SK-N-SH (cell line): ENCODE measurements around the gene CHST11. TPM values are rescaled to one million over a fixed set of nuclear protein-coding genes. Genes with fewer than 3 reads are reported as not detected.

Source experiments
- CTCF ChIA-PET: fragments of 300-600, 350-600 bp; formaldehyde crosslinking; extraction: SDS; loops from one replicate; lab custom pipeline; 2021; lab: Yijun Ruan, JAX
- POLR2A ChIA-PET: fragments of 350-600 bp; sonication (Branson Sonifier 250); formaldehyde crosslinking; extraction: SDS; loops from one replicate; lab custom pipeline; 2020; ENCODE audit warnings: antibody characterized with exemption, inconsistent platforms; lab: Yijun Ruan, JAX
- DNase-seq: peaks from one replicate; pipeline ENCODE4 v3.0.0; 2012
- H2AFZ ChIP-seq: fragments of 200-600 bp; sonication (generic); 2 replicates; pipeline ENCODE4 v1.8.1; 2016; ENCODE audit warnings: antibody characterized with exemption, mild to moderate bottlenecking, low read depth
- H3F3A ChIP-seq: fragments of 200-600 bp; sonication (generic); replicated peaks from 2 replicates; pipeline ENCODE3; 2016; ENCODE audit warnings: antibody characterized with exemption, mild to moderate bottlenecking; ENCODE audit not compliant: insufficient read depth
- H3K27ac ChIP-seq, 2 experiments: fragments of 200-500 bp in 1 of 2; fragments of 200-600 bp in 1 of 2; sonication (Bioruptor generic) in 1 of 2; sonication (generic), shearing (Covaris generic) in 1 of 2; 2 replicates each; pipeline versions ENCODE4 v1.5.1 to v1.6.1; 2014 to 2016; ENCODE audit warnings: low read depth in 2 of 2, inconsistent platforms in 1 of 2, low read length in 1 of 2, mild to moderate bottlenecking in 1 of 2, mixed read lengths in 1 of 2
- H3K27me3 ChIP-seq: fragments of 200-600 bp; sonication (generic), shearing (Covaris generic); 2 replicates; pipeline ENCODE4 v1.6.1; 2016; ENCODE audit warnings: mixed run types; ENCODE audit not compliant: insufficient read depth
- H3K36me3 ChIP-seq, 2 experiments: fragments of 200-500 bp in 1 of 2; fragments of 200-600 bp in 1 of 2; sonication (Bioruptor generic) in 1 of 2; sonication (generic) in 1 of 2; replicated peaks in 1 of 2; 2 replicates each; pipeline versions ENCODE3 to v1.5.1; 2014 to 2016; ENCODE audit warnings: low read length in 1 of 2, mild to moderate bottlenecking in 1 of 2; ENCODE audit not compliant: insufficient read depth in 2 of 2, control insufficient read depth in 1 of 2
- H3K4me1 ChIP-seq, 2 experiments: fragments of 200-500 bp in 1 of 2; fragments of 200-600 bp in 1 of 2; sonication (Bioruptor generic) in 1 of 2; sonication (generic), shearing (Covaris generic) in 1 of 2; 2 replicates each; pipeline versions ENCODE4 v1.5.1 to v1.6.1; 2014 to 2016; ENCODE audit warnings: low read depth in 1 of 2, low read length in 1 of 2, mixed run types in 1 of 2; ENCODE audit not compliant: insufficient read depth in 2 of 2, control insufficient read depth in 1 of 2
- H3K4me2 ChIP-seq: fragments of 200-600 bp; sonication (generic), shearing (Covaris generic); 2 replicates; pipeline ENCODE4 v1.6.1; 2017; ENCODE audit warnings: mixed run types
- H3K4me3 ChIP-seq, 2 experiments: fragments of 200-500 bp in 1 of 2; fragments of 200-600 bp in 1 of 2; sonication (Bioruptor generic) in 1 of 2; sonication (generic), shearing (Covaris generic) in 1 of 2; 2 replicates each; pipeline versions ENCODE4 v1.5.1 to v1.8.1; 2014 to 2016; ENCODE audit warnings: low read depth in 2 of 2, inconsistent platforms in 1 of 2, low read length in 1 of 2, mild to moderate bottlenecking in 1 of 2, mixed read lengths in 1 of 2, moderate library complexity in 1 of 2
- H3K79me2 ChIP-seq: fragments of 200-600 bp; sonication (generic); 2 replicates; pipeline ENCODE4 v1.8.1; 2017; ENCODE audit warnings: mild to moderate bottlenecking; ENCODE audit not compliant: insufficient read depth
- H3K9ac ChIP-seq: fragments of 200-600 bp; sonication (generic); 2 replicates; pipeline ENCODE4 v1.6.1; 2017; ENCODE audit warnings: mixed run types
- H3K9me2 ChIP-seq: fragments of 200-600 bp; sonication (generic); 2 replicates; pipeline ENCODE4 v1.6.1; 2017; ENCODE audit warnings: mixed run types
- H3K9me3 ChIP-seq: fragments of 200-600 bp; sonication (generic); 2 replicates; pipeline ENCODE4 v1.6.1; 2017; ENCODE audit warnings: mixed run types, mild to moderate bottlenecking, moderate library complexity
- H4K20me1 ChIP-seq: fragments of 200-600 bp; sonication (generic); 2 replicates; pipeline ENCODE4 v1.6.1; 2017; ENCODE audit warnings: mild to moderate bottlenecking, mixed run types; ENCODE audit not compliant: insufficient read depth
- EP300 ChIP-seq, 2 experiments: IDR thresholded peaks; 2 replicates each; pipeline versions ENCODE4 v1.4.0 to v1.6.1; 2012; ENCODE audit warnings: borderline replicate concordance in 1 of 2, low read depth in 1 of 2, low read length in 1 of 2
- EZH2phosphoT487 ChIP-seq: fragments of 200-600 bp; sonication (generic); IDR thresholded peaks from 2 replicates; pipeline ENCODE4 v1.6.1; 2017; ENCODE audit warnings: low read depth, mixed run types, mild to moderate bottlenecking, antibody characterized with exemption, moderate library complexity, borderline replicate concordance
- GABPA ChIP-seq: IDR thresholded peaks from 2 replicates; pipeline ENCODE4 v1.4.0; 2012; ENCODE audit warnings: low read depth, mild to moderate bottlenecking
- GATA2 ChIP-seq: sonication (generic); formaldehyde crosslinking; IDR thresholded peaks from 2 replicates; pipeline ENCODE4 v1.5.0; 2020; ENCODE audit warnings: mild to moderate bottlenecking, missing genetic modification reagents
- IRF3 ChIP-seq: fragments of 150-350 bp; IDR thresholded peaks from 2 replicates; pipeline ENCODE4 v1.6.1; 2016; ENCODE audit warnings: mild to moderate bottlenecking, low read depth, low read length
- MAX ChIP-seq: IDR thresholded peaks from 2 replicates; pipeline ENCODE4 v1.4.0; 2012; ENCODE audit warnings: low read depth
- NFIC ChIP-seq: IDR thresholded peaks from 2 replicates; pipeline ENCODE4 v1.4.0; 2012; ENCODE audit warnings: borderline replicate concordance
- REST ChIP-seq: IDR thresholded peaks from 2 replicates; pipeline ENCODE4 v1.6.1; 2012; ENCODE audit warnings: mild to moderate bottlenecking, low read depth, low read length, moderate library complexity
- SMC3 ChIP-seq: IDR thresholded peaks from 2 replicates; pipeline ENCODE4 v1.6.1; 2012; ENCODE audit warnings: low read depth, low read length, improper control_type of control experiment
- ZBTB33 ChIP-seq: IDR thresholded peaks from 2 replicates; pipeline ENCODE4 v1.4.0; 2012; ENCODE audit warnings: low read depth, borderline replicate concordance
- WGBS: methylation state at CpG from one replicate; pipeline ENCODE4 v1.1.6; 2017; ENCODE audit warnings: low lambda C conversion rate; 5-methylcytosine and 5-hydroxymethylcytosine counted together
- polyA plus RNA-seq, 3 experiments: library from polyadenylated mRNA; depleted of rRNA; stranded (reverse); fragments of >200 nt; gene quantifications; 2 replicates each; pipeline ENCODE4 v1.2.3, GENCODE V29; 2012

CHST11 gene
- polyA plus RNA-seq, 1 of the 3 experiments (the other 2 are of a cell fraction): 18.6 TPM

GRCh38 chr12:104470521-104470920 is 13.8 kb downstream of the CHST11 start:
- TF ChIP-seq EP300 (IDR thresholded peaks at IDR 0.05; ENCODE audit: borderline replicate concordance in 1 of 2, low read depth in 1 of 2, low read length in 1 of 2): no peak
- no peak for TF ChIP-seq IRF3
- no peak for TF ChIP-seq GATA2 (CRISPR knock-in tag)
- no peak for TF ChIP-seq GABPA
- TF ChIP-seq SMC3: no peak
- no peak for TF ChIP-seq EZH2phosphoT487
- no peak for TF ChIP-seq REST
- no peak for TF ChIP-seq ZBTB33
- no peak for TF ChIP-seq MAX
- no peak for TF ChIP-seq NFIC
- H3K4me1 ChIP-seq: no peaks in the 10 kb centered on the region; a peak in 1 of 4 replicates
- H3K79me2 ChIP-seq: no peaks in the 10 kb centered on the region; the same call in 1 of the 2 replicates
- H3F3A ChIP-seq: peaks cover 3% of the 10 kb centered on the region
- no peak overlapping the region for H2AFZ ChIP-seq
- H3K36me3 ChIP-seq: no peaks in the 10 kb centered on the region
- H3K27me3 ChIP-seq: no peaks in the 10 kb centered on the region
- H3K9me2 ChIP-seq: no peaks in the 10 kb centered on the region
- H3K9me3 ChIP-seq: no peaks in the 10 kb centered on the region
- ChIA-PET CTCF (no interaction called here), POLR2A (no interaction called here)
- no peak overlapping the region for H3K9ac ChIP-seq
- DNase-seq: no peak
- no peak overlapping the region for H3K27ac ChIP-seq
- no peaks in the 10 kb centered on the region for H4K20me1 ChIP-seq
- no peak overlapping the region for H3K4me2 ChIP-seq
- 100% methylated on average over 1 of the region's 1 CpG for WGBS
- no peak overlapping the region for H3K4me3 ChIP-seq
